ENCODE data around the gene TUBA4A. TPM values are rescaled to one million over a fixed set of nuclear protein-coding genes. Genes with fewer than 3 reads are reported as not detected.

TUBA4A gene
- total RNA-seq, 2 donors from 2014 or later = 20.4 to 84.6 TPM

- H3K27ac ChIP-seq = peak overlapping the region; percentile 57 to 81
- DNase-seq (ENCODE audit: low spot score) (no peak), ATAC-seq (ENCODE audit: insufficient number of reproducible peaks, low FRiP score, low read depth) (no peak)
- peaks cover 8 to 29% of the 10 kb centered on the region in 2 donors for H3K4me1 ChIP-seq (ENCODE audit: control insufficient read depth in 1 of 2, low read depth in 2 of 2)
- no peaks in the 10 kb centered on the region for H3K9me3 ChIP-seq
- H3K27me3 ChIP-seq (replicated peaks; ENCODE audit: insufficient read depth) = no peaks in the 10 kb centered on the region
- no peak for TF ChIP-seq CTCF (IDR thresholded peaks at IDR 0.05)
- peak overlapping the region; percentile 79 for H3K4me3 ChIP-seq
- no peaks in the 10 kb centered on the region for H3K36me3 ChIP-seq
Measured at GRCh38 chr2:219293736-219294231, 40.1 kb upstream of the TUBA4A start.

GRCh38 chr2:219292616-219293015 lies 38.9 kb upstream of the TUBA4A start:
- H3K9me3 ChIP-seq = no peaks in the 10 kb centered on the region
- DNase-seq (ENCODE audit: low spot score) = no peak
- no peaks in the 10 kb centered on the region for H3K36me3 ChIP-seq
- no peaks in the 10 kb centered on the region for H3K27me3 ChIP-seq (replicated peaks; ENCODE audit: insufficient read depth)
- no peak for ATAC-seq (ENCODE audit: insufficient number of reproducible peaks, low FRiP score, low read depth)
- no peak overlapping the region for H3K4me3 ChIP-seq
- no peak overlapping the region for H3K27ac ChIP-seq
- no peak for TF ChIP-seq CTCF (IDR thresholded peaks at IDR 0.05)
- H3K4me1 ChIP-seq (ENCODE audit: control insufficient read depth in 1 of 2, low read depth in 2 of 2) = peaks cover 8 to 28% of the 10 kb centered on the region in 2 donors

- no peak overlapping the region for H3K4me3 ChIP-seq
- no peak for ATAC-seq (ENCODE audit: insufficient number of reproducible peaks, low FRiP score, low read depth)
- no peak for DNase-seq (ENCODE audit: low spot score)
- H3K27me3 ChIP-seq (replicated peaks; ENCODE audit: insufficient read depth) = no peaks in the 10 kb centered on the region
- H3K27ac ChIP-seq = no peak overlapping the region
- H3K4me1 ChIP-seq (ENCODE audit: control insufficient read depth in 1 of 2, low read depth in 2 of 2) = peaks cover 8 to 28% of the 10 kb centered on the region in 2 donors
- TF ChIP-seq CTCF (IDR thresholded peaks at IDR 0.05) = no peak
- H3K9me3 ChIP-seq = no peaks in the 10 kb centered on the region
- H3K36me3 ChIP-seq = no peaks in the 10 kb centered on the region
Measured at GRCh38 chr2:219291910-219292490, 38.3 kb upstream of the TUBA4A start.

GRCh38 chr2:219291394-219291793 lies 37.7 kb upstream of the TUBA4A start:
- Histone ChIP-seq H3K9me3 (no peaks in the 10 kb centered on the region), H3K36me3 (no peaks in the 10 kb centered on the region), H3K27ac (no peak overlapping the region), H3K4me3 (no peak overlapping the region), H3K27me3 (replicated peaks; ENCODE audit: insufficient read depth) (no peaks in the 10 kb centered on the region), H3K4me1 (ENCODE audit: control insufficient read depth in 1 of 2, low read depth in 2 of 2) (peaks cover 8 to 28% of the 10 kb centered on the region in 2 donors)
- no peak for TF ChIP-seq CTCF (IDR thresholded peaks at IDR 0.05)
- DNase-seq (ENCODE audit: low spot score) (no peak), ATAC-seq (ENCODE audit: insufficient number of reproducible peaks, low FRiP score, low read depth) (no peak)

GRCh38 chr2:219290381-219291171 lies 36.9 kb upstream of the TUBA4A start:
- ATAC-seq (ENCODE audit: insufficient number of reproducible peaks, low FRiP score, low read depth) = no peak
- Histone ChIP-seq H3K4me3 (no peak overlapping the region), H3K4me1 (ENCODE audit: control insufficient read depth in 1 of 2, low read depth in 2 of 2) (peaks cover 8 to 28% of the 10 kb centered on the region in 2 donors), H3K36me3 (no peaks in the 10 kb centered on the region), H3K27me3 (replicated peaks; ENCODE audit: insufficient read depth) (no peaks in the 10 kb centered on the region), H3K27ac (peak overlapping the region; percentile 81 to 82), H3K9me3 (no peaks in the 10 kb centered on the region)
- TF ChIP-seq CTCF (IDR thresholded peaks at IDR 0.05) = no peak
- DNase-seq (ENCODE audit: low spot score) = no peak
